Fibroblast of the aortic adventitia (primary cell): ENCODE results near the gene ARHGEF17. TPM values are rescaled to one million over a fixed set of nuclear protein-coding genes. Genes with fewer than 3 reads are reported as not detected.

Experiments
- DNase-seq: peaks from one replicate; pipeline ENCODE4 v3.0.0-alpha.2; 2010; ENCODE audit warnings: low read depth
- H3K4me3 ChIP-seq: 2 replicates; pipeline ENCODE4 v1.5.1; 2011; ENCODE audit warnings: low read depth, mild to moderate bottlenecking, control low read depth, low read length, moderate library complexity
- CTCF ChIP-seq: IDR thresholded peaks from 2 replicates; pipeline ENCODE4 v1.5.1; 2011; ENCODE audit warnings: mild to moderate bottlenecking, low read length, control low read depth, inconsistent platforms; ENCODE audit not compliant: insufficient read depth
- total RNA-seq: library from RNA; depleted of rRNA; stranded (reverse); fragments of >200 nt; gene quantifications from 2 replicates; pipeline ENCODE4 v1.2.3, GENCODE V29; 2012; ENCODE audit warnings: low replicate concordance

Gene ARHGEF17
- total RNA-seq, 1 donor = 30.3 TPM

- H3K4me3 ChIP-seq = no peak overlapping the region
- no peak for DNase-seq
- TF ChIP-seq CTCF = no peak
Observed at GRCh38 chr11:73381589-73381988, 73.5 kb downstream of the ARHGEF17 start.

GRCh38 chr11:73382183-73382582, 74.1 kb downstream of the ARHGEF17 start:
- DNase-seq = no peak
- H3K4me3 ChIP-seq = no peak overlapping the region

GRCh38 chr11:73382747-73383146, 74.7 kb downstream of the ARHGEF17 start:
- no peak overlapping the region for H3K4me3 ChIP-seq
- DNase-seq = no peak
- no peak for TF ChIP-seq CTCF

More at GRCh38 chr11:73382183-73382582, 74.1 kb downstream of the ARHGEF17 start:
- TF ChIP-seq CTCF = no peak

DNA sequence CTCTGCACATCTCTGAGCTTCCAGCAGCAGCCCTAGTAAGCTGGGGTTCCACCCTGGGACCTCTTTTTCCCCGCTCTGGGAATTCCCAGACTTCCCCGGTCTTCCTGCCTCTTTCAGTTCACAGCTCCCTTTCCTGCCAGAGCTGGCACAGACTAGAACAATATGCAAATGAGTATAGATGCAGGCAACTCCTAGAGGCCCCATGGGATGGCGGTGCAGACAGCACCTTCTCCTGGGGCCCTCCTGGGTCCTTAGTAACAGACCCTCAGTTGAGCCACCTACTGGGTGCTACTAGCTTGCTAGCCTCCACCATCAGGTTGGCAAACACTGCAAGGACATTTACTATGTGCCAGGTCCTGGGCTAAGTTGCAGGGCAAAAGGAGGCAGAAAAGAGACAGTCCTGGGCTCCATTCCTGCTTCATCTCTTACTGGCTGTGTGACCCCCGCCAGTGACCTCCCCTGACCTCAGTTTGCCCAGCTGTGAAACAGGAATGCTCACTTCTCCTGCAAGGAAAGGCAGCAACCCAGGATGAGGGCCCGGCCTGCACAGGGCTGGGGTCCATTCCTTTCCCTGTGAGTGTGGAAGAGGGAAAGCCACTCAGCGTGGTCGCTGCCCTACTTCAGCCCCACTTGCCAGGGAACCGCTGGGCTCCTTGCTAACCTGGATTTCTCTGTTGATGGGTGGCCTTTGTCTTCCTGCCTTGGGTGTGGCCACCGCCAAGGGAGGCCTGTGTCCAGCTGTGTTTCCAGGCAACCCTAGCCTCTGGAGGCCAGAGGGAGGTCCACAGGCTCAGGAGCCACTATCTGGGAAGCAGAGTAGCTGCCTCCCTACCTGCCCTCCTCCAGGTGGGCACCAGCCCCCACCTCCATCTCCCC, 75.4 kb downstream of the ARHGEF17 start:
- DNase-seq = no peak

DNA sequence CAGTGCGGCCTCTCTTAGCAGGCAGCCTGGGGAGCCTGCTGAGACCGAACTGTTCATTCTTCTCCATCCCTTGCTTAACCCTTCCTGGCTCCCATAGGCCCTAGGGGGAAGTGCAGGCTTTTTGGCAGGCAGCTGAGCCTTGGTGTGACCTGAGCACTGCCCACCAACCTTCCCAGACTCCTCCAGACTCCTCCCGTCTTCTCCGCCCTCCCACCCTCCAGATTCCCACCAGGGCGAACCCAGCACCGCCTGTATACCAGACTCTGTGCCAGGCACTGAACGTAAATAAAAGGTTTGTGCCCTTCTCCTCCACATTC, 76.0 kb downstream of the ARHGEF17 start:
- DNase-seq = no peak
- no peak overlapping the region for H3K4me3 ChIP-seq
- TF ChIP-seq CTCF = no peak

More for the DNA sequence above, 75.4 kb downstream of the ARHGEF17 start:
- no peak overlapping the region for H3K4me3 ChIP-seq
- no peak for TF ChIP-seq CTCF

DNA sequence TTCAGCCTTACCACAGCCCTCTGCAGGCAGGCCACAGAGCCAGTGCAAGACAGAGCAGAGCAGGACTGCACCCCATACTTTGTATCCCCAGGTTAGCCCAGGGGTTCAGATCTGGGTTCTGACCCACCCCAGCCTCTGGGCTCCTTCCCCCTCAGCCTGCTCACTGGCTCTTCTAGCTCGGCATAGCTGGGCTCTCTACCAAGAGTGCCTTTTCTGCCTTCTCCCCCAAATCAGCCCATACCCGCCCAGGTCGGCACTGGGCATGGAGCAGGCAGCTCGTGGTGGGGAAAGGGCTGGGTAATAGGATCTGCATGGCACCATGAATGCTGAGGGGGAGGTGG, 76.4 kb downstream of the ARHGEF17 start:
- DNase-seq = no peak

More for the DNA sequence above, 76.4 kb downstream of the ARHGEF17 start:
- no peak for TF ChIP-seq CTCF
- no peak overlapping the region for H3K4me3 ChIP-seq
